ENCODE measurements around the gene UCK2.
A peak's percentile ranks its signal among the peaks of the same experiment; 100 is the strongest.

UCK2 gene

GRCh38 chr1:165903672-165904071, 76.3 kb downstream of the UCK2 start:
- DNase-seq = no peak

DNA sequence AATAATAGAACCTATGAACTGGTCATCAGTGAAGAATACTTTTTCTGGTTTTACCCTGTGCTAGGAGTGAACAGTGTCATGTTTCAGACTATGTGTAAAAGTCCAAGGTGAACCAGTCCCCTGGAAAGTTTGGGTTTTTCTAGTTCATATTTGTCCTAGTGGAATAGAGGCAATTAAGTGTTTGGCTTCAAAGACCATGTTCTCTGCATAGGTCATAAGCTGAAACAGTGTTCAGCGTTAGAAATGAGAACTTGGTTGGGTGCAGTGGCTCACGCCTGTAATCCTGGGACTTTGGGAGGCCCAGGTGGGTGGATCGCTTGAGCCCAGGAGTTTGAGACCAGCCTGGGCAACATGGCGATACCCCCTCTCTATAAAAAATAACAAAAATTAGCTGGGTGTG, 77.5 kb downstream of the UCK2 start:
- DNase-seq = no peak

GRCh38 chr1:165905853-165906252, 78.4 kb downstream of the UCK2 start:
- DNase-seq = no peak

DNA sequence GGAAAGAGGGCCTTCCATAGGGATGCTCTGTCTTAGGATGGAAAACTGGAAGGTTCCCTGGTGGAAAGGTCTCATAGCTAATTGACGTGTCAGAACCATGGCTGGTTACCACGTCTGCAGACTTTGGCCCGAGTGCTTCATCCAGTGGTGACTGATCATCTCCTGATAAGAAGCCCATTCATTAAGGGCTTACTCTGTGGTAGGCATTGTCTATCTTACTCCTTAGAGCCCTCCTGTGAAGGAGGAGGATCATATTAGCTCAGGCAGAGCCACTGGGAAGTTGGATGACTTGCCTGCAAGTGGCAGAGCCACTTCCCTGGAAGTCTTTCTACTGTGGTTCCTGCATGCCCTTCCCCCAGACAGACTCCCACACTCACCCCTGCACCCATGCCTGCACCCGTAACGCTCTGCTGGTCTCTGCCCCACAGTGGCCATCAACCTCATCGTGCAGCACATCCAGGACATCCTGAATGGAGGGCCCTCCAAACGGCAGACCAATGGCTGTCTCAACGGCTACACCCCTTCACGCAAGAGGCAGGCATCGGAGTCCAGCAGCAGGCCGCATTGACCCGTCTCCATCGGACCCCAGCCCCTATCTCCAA, 79.9 kb downstream of the UCK2 start:
- DNase-seq = no peak

- DNase-seq = no peak
Measured at GRCh38 chr1:165910764-165911421, 83.5 kb downstream of the UCK2 start.

GRCh38 chr1:165911609-165912281, 84.3 kb downstream of the UCK2 start:
- no peak for DNase-seq

- no peak for DNase-seq
Measured at GRCh38 chr1:165912638-165913037, 85.2 kb downstream of the UCK2 start.

DNA sequence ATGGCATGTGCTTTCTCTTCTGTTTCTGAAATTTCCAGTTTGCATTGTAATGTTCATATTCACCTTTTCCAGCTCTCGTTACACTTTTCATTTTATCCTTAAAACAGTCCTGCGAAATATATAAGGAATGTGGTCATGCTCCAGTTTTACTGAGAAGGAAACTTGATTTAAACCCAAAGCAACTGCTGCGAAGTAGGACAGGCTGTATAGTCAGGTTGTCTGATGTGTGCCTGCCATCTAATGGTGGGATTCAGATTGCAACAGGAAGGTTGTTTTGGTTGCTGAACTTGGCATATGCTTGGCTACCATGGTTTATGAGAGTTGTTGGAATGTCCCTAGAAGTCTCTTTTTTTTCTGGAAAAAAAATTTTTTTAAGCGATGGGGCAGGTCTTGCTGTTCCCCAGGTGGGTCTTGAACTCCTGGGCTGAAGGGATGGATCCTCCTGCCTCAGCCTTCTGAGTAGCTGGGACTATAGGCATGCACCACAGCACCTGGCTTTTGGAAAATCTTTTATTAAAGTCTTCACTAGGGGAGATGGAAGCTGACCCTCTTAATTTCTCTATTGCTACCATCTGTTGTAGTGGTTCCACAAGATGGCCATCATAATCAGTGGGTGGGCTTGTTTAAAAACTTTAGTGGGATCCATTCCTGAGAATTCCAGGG, 86.9 kb downstream of the UCK2 start:
- peak; percentile 40 for DNase-seq

- no peak for DNase-seq
Measured at GRCh38 chr1:165915480-165915879, 88.1 kb downstream of the UCK2 start.

GRCh38 chr1:165915932-165916348, 88.5 kb downstream of the UCK2 start:
- DNase-seq = no peak

- DNase-seq = no peak
Measured at GRCh38 chr1:165917166-165917565, 89.8 kb downstream of the UCK2 start.

DNA sequence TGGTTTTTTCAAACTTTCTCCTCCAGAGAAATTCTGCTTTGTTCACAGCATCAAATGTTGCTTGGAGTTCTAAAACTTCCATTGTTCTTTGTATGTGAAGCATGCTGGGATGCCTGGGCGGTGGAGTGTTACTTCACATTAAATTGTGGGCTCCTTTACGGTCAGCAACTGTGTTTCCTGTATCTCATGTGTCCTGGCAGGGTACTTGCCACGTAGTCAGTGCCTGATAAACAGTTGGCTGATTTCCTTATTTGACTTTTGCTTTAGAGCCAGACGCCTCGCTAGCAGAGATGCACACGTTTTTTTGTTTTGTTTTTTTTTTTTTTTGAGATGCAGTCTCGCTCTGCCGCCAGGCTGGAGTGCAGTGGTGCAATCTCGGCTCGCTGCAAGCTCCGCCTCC, 96.7 kb downstream of the UCK2 start:
- DNase-seq = no peak

DNA sequence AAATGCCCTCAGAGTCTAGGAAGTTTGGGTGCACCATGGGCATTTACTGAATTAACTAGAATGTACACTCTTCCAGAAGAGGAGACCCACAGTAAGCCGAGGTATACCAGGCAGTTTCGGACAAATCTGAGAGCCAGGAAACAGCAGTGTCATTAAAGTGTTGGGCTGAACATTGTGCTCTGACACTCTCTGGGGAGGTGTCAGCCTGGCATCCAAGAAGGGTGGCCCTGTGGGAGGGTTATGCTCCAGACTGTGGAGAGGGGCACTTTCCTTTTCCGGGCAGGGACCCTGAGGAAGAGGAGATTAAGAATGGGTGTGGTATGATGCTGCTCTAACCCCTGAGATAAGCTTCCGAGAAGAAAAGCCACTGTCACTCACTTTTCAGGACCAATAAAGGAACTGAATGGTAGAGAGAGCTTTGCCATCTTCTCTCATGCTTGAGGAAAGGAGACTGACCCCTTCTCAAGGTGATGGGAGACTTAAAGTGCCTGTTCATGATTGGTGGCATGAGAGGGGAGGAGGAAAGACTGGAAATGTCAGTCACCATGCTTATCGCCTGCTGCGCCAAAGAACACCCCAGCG, 98.2 kb downstream of the UCK2 start:
- DNase-seq = no peak

DNA sequence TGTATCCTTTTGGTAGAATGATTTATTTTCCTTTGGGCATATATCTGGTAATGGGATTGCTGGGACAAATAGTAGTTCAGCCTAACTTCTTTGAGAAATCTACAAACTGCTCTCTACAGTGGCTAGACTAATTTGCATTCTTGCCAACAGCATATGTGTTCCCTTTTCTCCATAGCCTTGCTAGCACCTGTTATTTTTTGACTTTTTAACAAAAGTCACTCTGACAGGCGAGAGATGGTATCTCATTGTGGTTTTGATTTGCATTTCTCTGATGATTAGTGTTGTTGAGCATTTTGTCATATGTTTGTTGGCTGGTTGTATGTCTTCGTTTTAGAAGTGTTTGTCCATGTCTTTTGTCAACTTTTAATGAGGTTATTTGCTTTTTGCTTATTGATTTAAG, 99.8 kb downstream of the UCK2 start:
- no peak for DNase-seq

- peak; percentile 18 for DNase-seq
Measured at GRCh38 chr1:165928075-165928731, 100.8 kb downstream of the UCK2 start.

- no peak for DNase-seq
Measured at GRCh38 chr1:165930961-165931360, 103.5 kb downstream of the UCK2 start.

DNA sequence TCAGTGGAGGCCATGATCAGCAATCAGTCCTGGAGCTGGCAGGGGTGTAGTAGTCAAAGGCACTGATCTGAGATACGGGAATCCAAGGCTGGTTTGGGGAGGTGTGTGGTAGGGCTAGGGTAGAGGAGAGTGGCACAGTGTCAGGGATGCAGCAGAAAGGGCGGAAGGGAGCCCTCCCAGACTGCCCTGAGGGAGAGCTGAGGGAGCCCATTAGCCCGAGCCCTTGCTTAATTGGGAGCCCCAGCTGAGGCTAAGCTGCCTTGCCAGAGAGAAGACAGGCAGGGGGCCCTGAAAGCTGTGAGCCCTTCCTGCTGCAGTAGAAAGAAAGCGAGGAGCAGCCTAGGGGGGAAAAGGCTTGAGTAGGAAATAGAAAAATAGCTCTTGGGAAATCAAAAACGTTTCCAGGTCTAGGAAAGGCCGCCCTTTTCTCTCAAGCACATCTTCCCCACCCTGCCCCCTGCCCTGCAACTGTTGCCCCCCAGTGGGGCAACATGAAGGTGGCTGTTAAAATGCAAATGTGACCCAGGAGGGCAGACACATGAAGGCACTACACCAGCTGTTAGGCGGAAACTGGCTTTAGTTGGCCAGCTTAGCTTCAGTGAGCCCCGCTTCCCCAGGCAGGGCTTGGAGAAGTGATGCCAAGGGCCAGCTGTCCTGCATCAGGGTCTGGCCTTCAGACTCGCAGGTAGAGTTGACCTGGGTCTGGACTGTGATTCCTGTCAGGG, 106.2 kb downstream of the UCK2 start:
- no peak for DNase-seq

GRCh38 chr1:165936542-165936941, 109.1 kb downstream of the UCK2 start:
- DNase-seq = no peak

GRCh38 chr1:165937829-165938228, 110.4 kb downstream of the UCK2 start:
- DNase-seq = no peak

DNA sequence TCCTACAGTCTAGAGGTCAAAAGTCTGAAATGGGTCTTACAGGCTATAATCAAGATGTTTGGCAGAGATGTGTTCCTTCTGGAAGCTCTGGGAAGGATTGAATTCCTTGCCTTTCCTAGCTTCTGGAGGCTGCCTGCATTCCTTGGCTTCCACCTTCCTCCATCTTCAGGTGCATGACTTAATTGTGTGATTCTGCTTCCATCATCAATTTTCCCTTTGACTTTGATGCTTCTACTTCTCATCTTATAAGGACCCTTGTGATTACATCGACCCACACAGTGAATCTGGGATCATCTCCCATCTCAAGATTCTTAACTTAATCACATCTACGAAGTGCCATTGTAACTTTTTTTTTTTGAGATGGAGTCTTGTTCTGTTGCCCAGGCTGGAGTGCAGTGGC, 111.4 kb downstream of the UCK2 start:
- DNase-seq = no peak

DNA sequence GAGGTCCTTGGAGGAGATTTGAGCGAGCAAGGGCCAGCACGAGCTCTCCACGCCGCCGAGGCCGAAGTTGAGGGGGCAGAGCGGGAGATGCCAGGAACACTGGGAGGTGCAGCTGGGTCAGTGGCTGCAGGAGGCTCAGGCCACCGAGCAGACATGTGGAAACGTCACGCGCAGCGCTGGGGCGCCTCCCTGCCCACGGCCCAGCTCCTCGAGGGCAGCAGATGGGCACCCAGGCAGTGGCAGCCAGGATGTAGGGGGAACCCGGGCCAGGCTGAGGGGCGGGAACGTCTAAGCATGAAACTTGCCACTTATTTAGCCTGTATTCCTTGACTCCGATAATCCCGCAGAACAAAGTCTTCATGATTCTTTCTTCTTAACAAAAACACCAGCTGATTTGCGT, 114.1 kb downstream of the UCK2 start:
- no peak for DNase-seq

- DNase-seq = no peak
Measured at GRCh38 chr1:165942062-165942461, 114.6 kb downstream of the UCK2 start.

Data from stimulated activated CD4-positive, alpha-beta T cell treated with anti-CD3 and anti-CD28 coated beads, Interleukin-4, amount 100 ng/mL, for 1 hour (primary cell).